Endothelial cell (in vitro differentiated cells): Measurements from ENCODE around the gene DNAJB8. TPM values are rescaled to one million over a fixed set of nuclear protein-coding genes. Genes with fewer than 3 reads are reported as not detected.

ENCODE experiments used
- DNase-seq: peaks from one replicate; pipeline ENCODE4 v3.0.0; 2021; ENCODE audit warnings: low spot score
- H3K27ac Mint-ChIP-seq: one replicate; pipeline ENCODE4 v1.8.0; 2021; ENCODE audit warnings: mixed read lengths, inconsistent platforms; ENCODE audit not compliant: unreplicated experiment
- H3K27me3 Mint-ChIP-seq: one replicate; pipeline ENCODE4 v1.8.0; 2021; ENCODE audit warnings: mild to moderate bottlenecking, moderate library complexity, mixed read lengths, inconsistent platforms; ENCODE audit not compliant: unreplicated experiment
- H3K36me3 Mint-ChIP-seq: one replicate; pipeline ENCODE4 v1.8.0; 2021; ENCODE audit warnings: mild to moderate bottlenecking, low read depth, mixed read lengths, inconsistent platforms; ENCODE audit not compliant: unreplicated experiment
- H3K4me1 Mint-ChIP-seq: one replicate; pipeline ENCODE4 v1.8.0; 2021; ENCODE audit warnings: mild to moderate bottlenecking, mixed read lengths, inconsistent platforms; ENCODE audit not compliant: unreplicated experiment
- H3K4me3 Mint-ChIP-seq: one replicate; pipeline ENCODE4 v1.8.0; 2021; ENCODE audit warnings: mild to moderate bottlenecking, mixed read lengths, inconsistent platforms; ENCODE audit not compliant: unreplicated experiment
- H3K9me3 Mint-ChIP-seq: one replicate; pipeline ENCODE4 v1.8.0; 2021; ENCODE audit warnings: mixed read lengths, inconsistent platforms; ENCODE audit not compliant: unreplicated experiment
- total RNA-seq: library from RNA; stranded (reverse); fragmentation: NEBNext Ultra II Directional; extraction: Animal tissue kit (Norgen Biotek cat#: 25700); gene quantifications from one replicate; pipeline ENCODE4 v1.2.1, GENCODE V29; 2021; ENCODE audit not compliant: unreplicated experiment
- TF ChIP-seq, protein P1 (sequence below): fragments of 200-600 bp; sonication (generic); IDR thresholded peaks from one replicate; pipeline ENCODE4 v1.5.0; 2021; ENCODE audit warnings: antibody characterized with exemption; ENCODE audit not compliant: unreplicated experiment

The DNAJB8 gene
- total RNA-seq, 1 donor from 2014 or later, result not detected

DNA sequence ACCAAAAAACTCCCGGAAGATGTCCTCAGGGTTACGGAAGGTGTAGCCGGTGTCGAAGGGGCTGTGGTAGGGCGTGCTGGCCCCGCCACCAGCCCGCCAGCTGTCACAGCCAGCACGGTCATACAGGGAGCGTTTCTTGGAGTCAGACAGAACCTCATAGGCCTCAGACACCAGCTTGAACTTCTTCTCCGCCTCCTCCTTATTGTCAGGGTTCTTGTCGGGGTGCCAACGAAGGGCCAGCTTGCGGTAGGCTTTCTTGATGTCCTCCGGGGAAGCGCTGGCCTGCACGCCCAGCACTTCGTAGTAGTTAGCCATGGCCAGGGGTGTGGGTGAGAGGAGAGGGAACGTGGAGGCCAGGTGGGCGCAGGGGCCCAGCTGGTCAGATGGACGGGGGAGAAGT lies 3.8 kb downstream of the DNAJB8 start:
- H3K9me3 Mint-ChIP-seq, result no peaks in the 10 kb centered on the region
- H3K4me1 Mint-ChIP-seq, result peaks cover 8% of the 10 kb centered on the region
- H3K27ac Mint-ChIP-seq, result no peak overlapping the region
- H3K27me3 Mint-ChIP-seq, result peaks cover 18% of the 10 kb centered on the region
- TF ChIP-seq, protein P1, sequence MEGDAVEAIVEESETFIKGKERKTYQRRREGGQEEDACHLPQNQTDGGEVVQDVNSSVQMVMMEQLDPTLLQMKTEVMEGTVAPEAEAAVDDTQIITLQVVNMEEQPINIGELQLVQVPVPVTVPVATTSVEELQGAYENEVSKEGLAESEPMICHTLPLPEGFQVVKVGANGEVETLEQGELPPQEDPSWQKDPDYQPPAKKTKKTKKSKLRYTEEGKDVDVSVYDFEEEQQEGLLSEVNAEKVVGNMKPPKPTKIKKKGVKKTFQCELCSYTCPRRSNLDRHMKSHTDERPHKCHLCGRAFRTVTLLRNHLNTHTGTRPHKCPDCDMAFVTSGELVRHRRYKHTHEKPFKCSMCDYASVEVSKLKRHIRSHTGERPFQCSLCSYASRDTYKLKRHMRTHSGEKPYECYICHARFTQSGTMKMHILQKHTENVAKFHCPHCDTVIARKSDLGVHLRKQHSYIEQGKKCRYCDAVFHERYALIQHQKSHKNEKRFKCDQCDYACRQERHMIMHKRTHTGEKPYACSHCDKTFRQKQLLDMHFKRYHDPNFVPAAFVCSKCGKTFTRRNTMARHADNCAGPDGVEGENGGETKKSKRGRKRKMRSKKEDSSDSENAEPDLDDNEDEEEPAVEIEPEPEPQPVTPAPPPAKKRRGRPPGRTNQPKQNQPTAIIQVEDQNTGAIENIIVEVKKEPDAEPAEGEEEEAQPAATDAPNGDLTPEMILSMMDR, result no peak
- no peak overlapping the region for H3K4me3 Mint-ChIP-seq
- no peak for DNase-seq
- H3K36me3 Mint-ChIP-seq, result peaks cover 12% of the 10 kb centered on the region

DNA sequence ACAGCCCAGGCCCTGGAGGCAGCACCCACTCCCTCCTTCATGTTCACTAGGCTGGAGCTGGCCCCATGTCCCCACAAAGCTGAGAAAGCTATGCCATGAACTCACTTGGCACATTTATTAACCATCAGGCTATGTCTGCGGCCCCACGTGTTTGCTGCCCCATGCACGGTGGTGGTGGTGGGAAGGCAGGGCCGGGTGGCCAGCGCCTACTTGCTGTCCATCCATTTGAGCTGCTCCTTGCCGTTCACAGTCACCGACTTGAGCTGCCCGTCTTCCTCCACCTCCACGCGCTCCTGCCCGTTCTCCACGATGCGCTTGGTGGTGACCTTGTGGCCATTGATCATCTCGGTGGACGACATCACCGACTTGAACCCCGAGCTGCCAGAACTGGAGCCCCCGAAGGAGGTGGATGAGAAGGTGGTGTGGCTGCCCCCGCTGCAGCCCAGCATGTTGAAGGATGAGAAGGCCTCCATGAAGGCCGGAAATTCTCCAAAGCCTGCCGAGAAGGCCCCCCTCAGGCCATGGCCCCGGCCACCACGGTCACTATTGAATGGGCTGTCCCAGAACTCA lies 4.3 kb downstream of the DNAJB8 start:
- Mint-ChIP-seq H3K4me3 (no peak overlapping the region), H3K4me1 (peaks cover 8% of the 10 kb centered on the region)

DNA sequence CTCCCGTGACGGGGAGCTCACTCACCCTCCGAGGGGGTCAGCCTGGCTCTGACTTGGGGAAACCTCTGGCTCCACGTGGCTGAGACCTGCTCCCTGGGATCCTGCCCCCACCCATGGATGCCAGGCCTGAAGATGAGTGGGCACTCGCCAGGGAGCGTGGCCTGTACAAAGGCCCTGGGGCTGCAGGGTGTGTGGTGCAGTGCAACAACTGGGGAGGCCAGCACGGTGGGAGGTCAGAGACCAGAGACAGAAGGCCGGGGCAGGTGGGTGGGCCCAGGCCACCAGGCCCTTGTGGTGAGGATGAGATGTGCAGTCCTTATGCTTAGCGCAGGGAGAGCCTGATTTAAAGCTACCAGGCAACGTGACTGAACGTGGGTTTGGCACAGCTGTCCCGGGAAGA lies 5.0 kb downstream of the DNAJB8 start:
- no peak for DNase-seq
- Mint-ChIP-seq H3K4me3 (peak overlapping the region; percentile 66), H3K27me3 (peaks cover 15% of the 10 kb centered on the region), H3K36me3 (peaks cover 5% of the 10 kb centered on the region), H3K27ac (no peak overlapping the region), H3K4me1 (peaks cover 4% of the 10 kb centered on the region), H3K9me3 (no peaks in the 10 kb centered on the region)
- TF ChIP-seq, protein P1, result no peak

More for the DNA sequence above, 4.3 kb downstream of the DNAJB8 start:
- Mint-ChIP-seq H3K27ac (no peak overlapping the region), H3K36me3 (peaks cover 11% of the 10 kb centered on the region), H3K27me3 (peaks cover 18% of the 10 kb centered on the region), H3K9me3 (no peaks in the 10 kb centered on the region)
- TF ChIP-seq, protein P1, result no peak
- DNase-seq, result no peak

DNA sequence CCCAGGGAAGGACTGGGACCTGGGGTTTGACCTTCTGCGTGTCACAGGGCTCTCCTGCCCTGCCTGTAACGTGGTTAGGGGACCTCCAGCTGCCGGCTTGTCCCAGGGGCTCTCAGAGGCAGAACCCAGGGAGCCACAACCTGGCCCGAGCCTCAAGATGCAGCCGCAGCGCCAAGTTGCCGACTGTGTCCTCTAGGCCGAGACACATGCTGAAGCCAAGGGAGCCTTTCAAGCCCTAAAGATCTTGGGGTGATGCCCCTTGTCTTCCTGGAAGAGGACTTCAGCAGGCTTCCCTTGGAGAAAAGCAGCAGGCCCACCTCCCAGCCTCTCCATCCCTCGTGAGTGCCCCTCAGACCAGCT lies 7.2 kb downstream of the DNAJB8 start:
- Mint-ChIP-seq H3K9me3 (no peaks in the 10 kb centered on the region), H3K27me3 (peaks cover 15% of the 10 kb centered on the region), H3K27ac (no peak overlapping the region)

More for the DNA sequence above, 7.2 kb downstream of the DNAJB8 start:
- no peak for DNase-seq
- Mint-ChIP-seq H3K4me3 (no peak overlapping the region), H3K4me1 (peaks cover 3% of the 10 kb centered on the region), H3K36me3 (peaks cover 7% of the 10 kb centered on the region)
- TF ChIP-seq, protein P1, result no peak
